NCI-H128 (cell line): ENCODE data around the gene MS4A4A.
"Not testable (repeated sequence)": the region's sequence is repeated elsewhere in the genome, so short reads cannot be mapped to it uniquely, and the experiment has no call there.

Experiments
- DNase-seq: peaks from one replicate; lab custom pipeline; 2025; ENCODE audit not compliant: unreplicated experiment; lab: John Stamatoyannopoulos, UW

The MS4A4A gene

DNA sequence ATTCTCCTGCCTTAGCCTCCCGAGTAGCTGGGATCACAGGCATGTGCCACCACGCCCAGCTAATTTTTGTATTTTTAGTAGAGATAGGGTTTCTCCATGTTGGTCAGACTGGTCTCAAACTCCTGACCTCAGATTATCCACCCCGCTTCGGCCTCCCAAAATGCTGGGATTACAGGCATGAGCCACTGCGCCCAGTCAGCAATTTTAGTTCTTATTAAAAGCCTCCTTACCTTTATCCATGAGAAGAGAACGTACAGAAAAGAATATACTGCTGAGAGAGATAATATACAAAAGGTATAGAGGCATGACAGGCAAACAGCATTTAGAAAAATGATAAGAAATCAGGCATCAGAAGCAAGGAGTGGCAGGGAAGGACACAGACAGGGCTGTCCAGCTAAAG is 21.4 kb downstream of the MS4A4A start:
- DNase-seq: not testable (repeated sequence)

DNA sequence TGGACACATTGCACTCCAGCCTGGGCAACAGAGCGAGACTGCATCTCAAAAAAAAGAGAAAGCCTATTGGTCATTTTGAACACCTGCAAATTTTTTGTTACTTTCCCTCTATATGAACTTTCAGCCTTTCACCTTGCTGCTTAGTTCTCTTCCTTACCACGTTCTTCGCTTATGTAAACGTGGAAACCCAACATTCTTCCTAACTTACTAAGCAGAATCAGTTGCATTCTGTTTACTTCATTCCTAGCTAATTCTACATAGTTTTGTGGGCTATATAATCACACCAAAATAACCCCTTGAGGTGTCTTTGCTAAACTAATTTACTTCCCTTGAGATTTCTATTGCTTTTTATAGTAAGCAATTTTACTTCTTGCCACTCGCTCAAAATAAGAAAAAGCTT is 23.2 kb downstream of the MS4A4A start:
- no peak for DNase-seq

DNA sequence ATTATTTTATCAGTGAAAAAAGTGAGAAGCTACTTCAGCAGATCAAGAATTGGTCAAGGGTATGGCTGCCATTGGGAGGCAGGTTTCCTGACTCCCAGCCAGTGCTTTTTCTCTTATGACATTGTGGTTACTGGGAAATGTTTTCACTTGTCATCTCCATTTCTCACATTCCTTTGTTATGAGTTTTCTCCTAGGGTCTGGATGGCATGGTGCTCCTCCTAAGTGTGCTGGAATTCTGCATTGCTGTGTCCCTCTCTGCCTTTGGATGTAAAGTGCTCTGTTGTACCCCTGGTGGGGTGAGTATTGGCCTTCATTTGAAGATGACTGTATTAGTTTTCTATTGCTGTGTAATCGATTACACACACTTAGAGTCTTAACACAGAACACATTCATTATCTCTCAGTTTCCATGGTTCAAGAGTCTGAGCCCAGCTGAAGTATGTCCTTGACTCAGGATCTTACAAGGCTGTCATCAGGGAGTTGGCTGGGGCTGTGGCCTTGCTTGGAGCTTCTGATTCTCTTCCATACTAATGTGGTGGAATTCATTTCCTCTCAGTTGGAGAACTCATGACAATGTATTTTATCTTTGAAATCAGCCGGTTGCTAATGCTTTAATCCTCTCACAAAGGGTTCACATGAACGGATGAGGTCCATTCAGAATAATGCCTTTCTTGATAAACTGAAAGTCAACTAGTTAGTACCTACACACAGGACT is 25.6 kb downstream of the MS4A4A start:
- no peak for DNase-seq

DNA sequence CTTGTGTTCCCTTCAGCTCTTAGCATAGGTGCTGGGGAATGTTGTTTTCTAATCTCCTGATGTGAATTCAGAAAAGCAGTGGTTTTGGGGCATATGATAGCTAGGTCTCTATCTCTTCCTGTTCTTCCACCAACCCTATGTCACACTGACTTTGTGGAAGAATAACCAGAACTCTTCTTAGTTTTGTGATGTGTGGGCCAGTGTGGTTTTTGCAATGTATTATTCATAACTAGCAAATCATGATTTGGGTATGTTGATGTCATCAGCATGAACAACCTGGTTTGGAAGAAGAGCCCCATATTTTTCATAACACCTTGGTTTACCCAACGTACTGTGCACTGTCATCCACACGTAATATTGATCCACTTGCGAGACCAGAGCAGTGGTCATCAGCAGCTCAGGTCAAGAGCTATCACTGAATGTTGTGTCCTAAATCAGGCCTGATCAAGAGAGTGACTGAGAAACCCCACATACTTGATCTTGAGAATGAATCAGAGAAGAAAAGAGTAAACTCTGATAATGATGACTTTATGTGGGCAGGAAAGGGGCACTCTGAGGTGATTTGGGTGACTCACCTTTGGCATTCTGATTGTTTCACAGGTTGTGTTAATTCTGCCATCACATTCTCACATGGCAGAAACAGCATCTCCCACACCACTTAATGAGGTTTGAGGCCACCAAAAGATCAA is 27.2 kb downstream of the MS4A4A start:
- no peak for DNase-seq

DNA sequence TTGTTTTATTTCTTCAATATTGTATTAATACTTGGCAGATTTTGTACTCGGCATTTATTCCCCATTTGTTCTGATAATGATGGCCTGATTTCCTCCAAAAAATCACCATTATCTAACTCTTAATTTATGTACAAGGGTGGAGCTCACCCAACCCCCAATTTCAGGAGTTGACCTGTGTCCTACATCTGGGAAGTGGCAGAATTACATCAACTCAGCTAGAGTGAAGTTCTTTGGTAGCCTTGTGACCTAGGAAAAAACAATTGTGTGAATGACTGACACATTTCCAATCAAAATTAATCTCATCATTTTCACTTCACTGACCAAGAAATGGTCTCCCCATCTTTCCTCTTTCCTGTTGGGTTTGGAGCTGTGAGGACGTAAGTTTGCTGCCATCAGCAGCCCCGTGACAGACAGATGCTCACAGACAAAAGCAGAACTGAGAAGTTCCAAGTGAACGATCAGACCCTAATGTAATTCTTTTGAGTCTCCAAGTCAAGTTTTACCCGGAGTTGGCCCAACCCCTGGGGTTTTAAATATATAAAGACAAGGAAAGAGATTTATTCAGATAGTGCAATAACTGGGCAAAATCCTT is 30.0 kb downstream of the MS4A4A start:
- no peak for DNase-seq

DNA sequence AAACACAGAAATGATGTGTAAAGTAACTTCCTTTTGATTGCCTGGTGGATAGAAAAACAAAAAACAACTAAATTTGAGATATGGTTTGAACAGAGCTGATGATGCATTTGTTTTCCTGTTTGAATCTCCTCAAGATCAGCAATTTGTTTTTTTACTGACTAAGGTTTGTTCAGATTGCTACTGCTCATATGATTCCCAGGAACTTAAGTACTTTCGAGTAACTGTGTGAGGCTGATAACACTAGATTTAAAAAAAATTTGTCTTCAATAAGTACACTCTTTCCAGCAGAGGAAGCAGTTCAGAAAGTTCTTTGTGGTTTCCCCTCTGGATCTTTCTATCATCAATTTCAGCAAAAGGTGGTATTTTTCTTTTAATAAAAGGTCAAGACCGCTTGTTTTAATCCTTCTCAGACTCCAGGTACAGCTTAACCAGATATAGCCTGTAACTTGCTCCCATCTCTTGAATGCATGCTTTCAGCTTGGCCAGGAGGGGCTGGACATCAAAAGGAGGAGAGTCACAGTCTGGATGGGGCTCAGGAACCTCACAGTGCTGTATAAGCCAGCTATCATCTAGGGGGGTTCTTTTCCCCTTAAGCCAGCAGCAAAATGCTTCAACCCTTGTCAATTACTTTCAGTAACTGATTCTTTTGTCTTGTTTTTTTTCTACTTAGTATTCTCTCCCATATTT is 34.3 kb downstream of the MS4A4A start:
- DNase-seq: no peak

DNA sequence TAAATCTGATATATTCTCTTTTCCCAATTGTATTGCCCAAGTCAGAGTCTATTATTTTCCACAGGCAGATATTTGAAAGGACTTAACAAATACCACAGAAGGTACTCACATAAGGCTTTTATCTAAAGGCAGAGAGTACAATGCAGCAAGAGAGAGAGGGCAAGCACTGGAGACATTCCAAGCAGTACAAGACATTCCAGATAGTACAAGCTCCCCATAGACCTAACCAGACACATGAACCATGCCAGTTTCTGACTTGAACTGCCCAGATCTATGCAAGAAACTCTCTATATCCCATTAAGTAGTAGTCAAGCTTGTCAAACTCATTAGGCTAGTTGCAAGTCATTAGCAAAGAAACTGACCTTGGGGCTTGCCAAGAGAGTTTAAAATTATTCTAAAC is 35.4 kb downstream of the MS4A4A start:
- no peak for DNase-seq

DNA sequence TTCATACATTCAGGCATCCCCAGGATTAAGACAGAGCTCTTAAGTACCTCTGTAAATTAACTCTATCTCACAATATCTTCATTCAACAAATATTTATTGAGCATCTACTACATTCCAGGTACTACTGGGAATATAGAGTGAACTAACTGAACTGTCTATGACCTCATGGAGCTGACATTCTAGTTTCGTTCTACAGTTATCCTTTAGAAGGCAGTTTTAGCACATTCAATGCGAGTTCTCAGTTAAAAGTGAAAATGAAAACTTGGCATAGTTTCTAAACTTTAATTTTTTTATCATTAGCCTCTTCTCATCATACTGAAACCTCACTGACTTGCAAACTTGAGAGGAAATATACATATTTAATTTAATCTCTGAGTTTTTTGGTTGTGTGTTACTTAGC is 35.9 kb downstream of the MS4A4A start:
- DNase-seq: no peak

DNA sequence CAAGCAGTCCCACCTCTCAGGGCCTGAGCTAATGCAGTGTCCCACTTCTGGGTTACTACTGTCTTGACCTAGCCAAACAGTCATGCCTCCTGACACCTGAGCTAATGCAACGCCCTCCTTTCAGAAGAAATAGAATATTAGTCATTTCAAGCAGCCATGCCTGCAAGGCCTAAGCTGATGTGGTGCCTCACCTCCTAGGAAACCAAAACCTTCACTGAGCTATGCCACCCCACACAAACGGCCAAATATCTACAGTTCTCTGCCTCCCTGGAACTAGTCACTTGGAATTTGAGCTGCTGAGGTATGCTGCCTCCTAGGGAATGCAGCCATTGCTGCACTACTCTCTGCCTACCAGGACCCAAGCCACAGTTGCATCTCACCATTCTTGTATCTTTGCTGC is 38.3 kb downstream of the MS4A4A start:
- DNase-seq: no peak

DNA sequence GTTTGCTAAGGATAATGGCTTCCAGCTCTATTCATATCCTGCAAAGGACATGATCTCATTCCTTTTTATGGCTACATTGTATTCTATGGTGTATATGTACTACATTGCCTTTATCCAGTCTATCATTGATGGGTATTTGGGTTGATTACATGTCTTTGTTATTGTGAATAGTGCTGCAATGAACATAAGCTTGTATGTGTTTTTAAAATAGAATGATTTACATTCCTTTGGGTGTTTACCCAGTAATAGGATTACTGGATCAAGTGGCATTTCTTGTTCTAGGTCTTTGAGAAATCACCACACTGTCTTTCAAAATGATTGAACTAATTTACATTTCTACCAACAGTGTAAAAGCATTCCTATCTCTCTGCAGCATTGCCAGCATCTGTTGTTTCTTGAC is 40.6 kb downstream of the MS4A4A start:
- no peak for DNase-seq

DNA sequence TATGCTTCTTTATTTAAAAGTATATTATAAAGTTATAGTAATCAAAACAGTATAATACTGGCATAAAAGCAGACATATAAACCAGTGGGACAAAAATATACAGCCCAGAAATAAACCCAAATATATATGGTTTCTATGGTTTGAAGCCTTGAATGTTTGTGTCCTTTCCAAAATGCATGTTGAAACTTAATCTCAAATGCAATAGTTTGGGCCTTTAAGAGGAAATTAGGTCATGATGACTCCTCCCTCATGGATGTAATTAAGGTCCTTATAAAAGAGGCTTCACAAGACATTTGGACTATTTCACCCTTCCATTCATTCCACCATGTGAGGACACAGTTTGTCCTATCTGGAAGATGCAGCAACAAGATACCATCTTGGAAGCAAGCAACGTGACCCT is 46.5 kb downstream of the MS4A4A start, which contains the start of gene MS4A6E:
Gene MS4A6E (plus strand): TSS at position 301 of the 400 bp plus-strand sequence. CDS start 7,641 bp downstream, outside the sequence.
- DNase-seq: no peak

DNA sequence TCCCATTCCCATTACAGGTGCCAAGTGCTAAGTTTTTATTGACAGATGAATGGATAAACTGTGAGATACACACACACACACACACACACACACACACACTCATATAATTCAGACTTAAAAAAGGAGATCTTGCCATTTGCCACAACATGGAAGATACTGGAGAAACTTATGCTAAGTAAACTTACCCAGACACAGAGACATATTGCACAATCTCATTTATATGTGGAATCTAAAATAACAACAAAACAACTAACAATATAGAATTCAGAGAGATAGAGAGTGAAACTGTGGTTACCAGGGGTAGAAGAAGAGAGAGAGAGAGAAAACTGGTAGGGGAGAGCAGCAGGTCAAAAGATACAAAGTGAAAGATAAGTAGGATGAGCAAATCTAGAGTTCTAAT is 48.0 kb downstream of the MS4A4A start:
- no peak for DNase-seq

DNA sequence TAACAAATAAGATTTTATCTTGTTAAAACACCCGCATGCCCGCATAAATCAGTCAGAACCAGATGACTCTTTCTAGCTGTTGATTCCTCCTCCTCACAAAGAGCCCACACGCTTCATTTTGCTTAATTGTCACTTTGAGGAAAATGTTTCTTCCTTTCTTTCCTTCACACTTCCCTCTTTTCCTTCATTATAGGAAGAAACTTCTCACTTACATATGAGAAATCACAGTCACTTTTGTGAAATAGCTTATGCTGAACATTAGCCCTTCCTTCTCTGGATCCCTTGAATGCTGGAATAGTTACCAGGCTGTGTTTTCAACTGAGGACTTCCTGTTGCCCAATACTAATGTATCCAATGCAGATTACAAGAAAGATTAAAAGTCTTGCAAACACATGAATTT is 52.4 kb downstream of the MS4A4A start:
- no peak for DNase-seq

DNA sequence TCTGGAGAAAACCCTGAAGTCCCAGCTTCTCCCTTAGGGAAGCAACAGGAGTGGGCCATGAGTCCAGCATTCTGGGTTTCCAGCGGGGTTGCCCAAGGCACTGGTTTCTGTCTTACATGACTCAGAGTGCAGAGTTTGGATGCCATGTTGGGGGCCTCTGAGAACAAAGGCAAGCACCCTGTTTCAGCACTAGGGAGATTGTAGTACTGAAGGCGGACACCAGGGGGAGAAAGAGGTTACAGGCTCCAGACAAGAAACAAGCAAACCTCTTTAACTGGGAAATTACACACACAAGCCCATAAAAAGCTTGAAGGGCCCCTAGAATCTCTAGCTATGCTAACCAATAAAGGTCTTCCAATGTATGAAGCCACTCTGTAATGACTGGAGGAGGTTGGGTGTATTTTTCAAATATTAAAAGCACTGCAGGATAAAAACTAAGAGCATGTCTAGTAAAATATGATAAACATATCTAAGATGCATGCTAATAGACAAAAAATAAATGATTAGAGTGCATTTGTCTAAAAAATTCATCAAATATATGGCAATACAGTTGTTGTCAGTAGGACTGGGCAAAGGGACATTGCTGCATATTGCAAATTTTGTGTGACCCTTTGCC is 53.6 kb downstream of the MS4A4A start:
- no peak for DNase-seq

DNA sequence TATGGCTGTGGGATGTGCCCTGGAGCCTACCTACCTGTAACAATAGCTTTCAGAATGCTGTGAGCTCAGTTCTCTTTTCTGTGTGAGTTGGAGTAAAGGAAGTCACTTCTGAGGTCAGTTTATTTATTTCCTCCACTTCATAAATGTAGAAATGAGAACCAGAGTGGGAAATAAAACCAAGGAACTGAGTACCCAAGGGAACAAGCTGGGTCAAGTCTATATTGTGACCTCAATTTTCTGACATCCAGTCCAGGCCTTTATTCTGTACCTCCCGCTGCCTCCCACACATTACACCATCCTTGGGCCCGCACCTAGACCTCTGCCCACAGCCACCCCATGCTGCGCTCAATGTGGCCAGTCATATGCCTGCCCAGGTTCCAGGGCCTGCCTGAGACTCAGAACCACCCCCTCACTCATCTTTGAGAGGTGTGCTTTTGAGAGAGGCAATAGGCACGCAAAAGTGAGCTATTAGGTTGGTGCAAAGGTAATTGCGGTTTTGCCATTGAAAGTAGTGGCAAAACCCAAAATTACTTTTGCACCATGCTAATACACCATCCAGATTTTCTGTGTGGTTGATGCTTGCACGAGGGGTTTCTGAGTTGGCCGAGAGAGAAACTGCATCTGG is 56.4 kb downstream of the MS4A4A start:
- no peak for DNase-seq

DNA sequence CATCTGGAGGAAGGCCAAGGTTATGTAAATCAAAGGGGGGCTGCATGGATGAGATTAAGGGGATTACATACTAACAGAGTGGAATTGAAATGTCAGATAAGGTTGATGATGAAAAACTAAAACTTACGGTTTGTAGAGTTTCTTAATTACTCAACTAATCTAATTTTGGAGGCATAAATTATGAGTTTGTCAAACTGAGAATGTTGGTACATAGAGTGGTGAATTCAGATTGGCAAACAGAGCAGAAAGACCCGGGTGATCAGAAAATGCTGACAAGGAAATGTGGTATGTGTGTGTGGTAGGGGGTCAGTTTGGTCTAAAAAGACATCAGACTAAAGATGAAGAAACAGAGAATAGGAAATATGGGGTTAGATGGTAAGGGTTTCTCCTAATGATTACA is 57.6 kb downstream of the MS4A4A start:
- no peak for DNase-seq

DNA sequence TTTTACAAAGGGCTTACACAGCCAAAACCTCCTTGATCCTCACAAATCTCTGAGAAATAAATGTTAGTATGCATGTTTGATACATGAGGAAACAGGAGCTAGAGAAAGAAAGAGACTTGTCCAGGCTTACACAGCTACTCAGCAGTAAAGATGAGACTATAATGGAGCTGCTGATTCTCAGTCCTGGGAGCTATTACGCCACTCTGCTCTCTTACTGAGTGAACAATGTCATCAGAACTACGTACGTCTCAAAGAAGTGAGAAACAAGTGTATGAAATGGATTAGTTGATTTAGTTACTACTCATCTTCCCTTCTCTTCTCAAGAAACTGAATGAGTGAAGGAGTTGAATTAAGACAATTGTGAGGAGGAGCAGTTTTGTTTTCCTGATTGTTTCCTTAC is 58.9 kb downstream of the MS4A4A start:
- no peak for DNase-seq

DNA sequence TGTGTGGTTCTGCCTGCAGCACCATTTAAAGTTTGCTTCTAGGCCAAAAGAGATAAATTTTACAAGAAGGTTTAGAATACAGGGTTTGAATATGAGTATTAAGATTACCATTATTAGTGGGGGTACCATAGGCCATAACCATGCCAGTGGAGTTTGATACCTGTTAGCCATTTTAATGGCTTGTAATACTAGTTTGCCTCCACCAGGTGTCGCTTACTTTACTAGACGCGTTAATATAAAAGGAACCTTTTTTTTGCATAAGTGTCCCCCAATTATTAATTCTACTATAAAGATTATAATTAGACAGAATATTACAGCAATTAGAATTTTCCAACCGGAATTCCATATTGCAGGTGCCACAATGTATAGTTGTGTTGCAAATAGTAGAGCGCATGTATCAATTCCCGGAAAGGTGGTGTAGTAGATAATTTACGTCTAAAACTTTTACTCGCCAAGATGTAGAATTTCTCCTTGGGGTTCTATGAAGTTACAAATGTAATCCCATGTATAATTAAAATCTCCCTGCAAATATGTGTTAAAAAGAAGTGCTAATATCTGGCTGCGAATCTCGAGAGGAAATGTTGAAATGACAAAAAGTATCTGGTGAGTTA is 62.7 kb downstream of the MS4A4A start:
- DNase-seq: no peak

DNA sequence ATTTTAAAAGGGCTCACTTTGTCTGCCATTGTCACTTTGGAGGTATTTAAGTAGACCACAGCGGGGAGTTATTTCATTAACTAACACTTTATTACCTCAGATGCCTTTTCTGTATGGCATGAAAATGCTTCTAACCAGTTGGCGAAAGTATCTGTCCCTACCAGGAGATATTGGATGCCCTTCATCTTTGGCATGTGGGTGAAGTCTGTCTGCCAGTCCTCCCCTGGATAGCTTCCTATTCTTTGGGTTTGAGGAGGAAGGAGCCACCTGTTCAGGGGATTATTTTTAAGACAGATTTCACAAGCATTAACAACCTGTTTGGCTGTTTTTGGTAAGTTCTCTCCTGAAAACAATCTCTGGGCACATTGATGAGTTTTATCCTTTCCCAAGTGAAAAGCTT is 63.7 kb downstream of the MS4A4A start:
- DNase-seq: no peak

DNA sequence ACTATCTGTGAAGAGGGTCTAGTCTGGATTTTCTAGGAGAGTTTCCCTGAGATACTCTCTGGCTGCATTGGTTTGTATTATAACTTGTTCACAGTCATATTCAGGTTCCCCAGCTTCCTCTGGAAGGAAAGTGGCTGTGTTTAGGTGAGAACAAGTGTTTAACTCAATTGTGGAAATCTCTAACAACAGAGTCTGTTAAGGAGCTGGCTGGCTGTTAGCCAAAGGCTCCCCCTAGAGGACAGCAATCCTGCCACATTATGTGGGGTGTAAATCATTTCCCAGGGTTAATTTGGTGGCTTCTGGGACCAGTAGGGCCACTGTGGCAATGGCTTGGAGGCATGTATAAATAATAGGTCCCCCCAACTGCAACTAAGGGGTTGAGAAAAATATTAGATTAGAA is 65.0 kb downstream of the MS4A4A start:
- no peak for DNase-seq
